HepG2 (cell line): ENCODE measurements around the gene FIGLA.

ENCODE experiments used
- HDAC2 ChIP-seq: sonication (generic); formaldehyde crosslinking; IDR thresholded peaks from 2 replicates; pipeline ENCODE4 v1.4.0; 2020; ENCODE audit warnings: missing genetic modification reagents
- MED1 ChIP-seq: sonication (generic); formaldehyde crosslinking; IDR thresholded peaks from 2 replicates; pipeline ENCODE4 v1.4.0; 2020; ENCODE audit warnings: missing genetic modification reagents
- TP53 ChIP-seq: sonication (generic); formaldehyde crosslinking; conservative IDR thresholded peaks from 2 replicates; pipeline ENCODE4 v1.4.0; 2020; ENCODE audit warnings: missing genetic modification reagents
- ZBTB37 ChIP-seq: sonication (generic); formaldehyde crosslinking; IDR thresholded peaks from 2 replicates; pipeline ENCODE4 v1.4.0; 2020; ENCODE audit warnings: mild to moderate bottlenecking, missing genetic modification reagents
- ZNF674 ChIP-seq: sonication (generic); formaldehyde crosslinking; IDR thresholded peaks from 2 replicates; pipeline ENCODE4 v1.5.0; 2020; ENCODE audit warnings: low read depth, mild to moderate bottlenecking, missing genetic modification reagents
- ZNF687 ChIP-seq: sonication (generic); formaldehyde crosslinking; IDR thresholded peaks from 2 replicates; pipeline ENCODE4 v1.5.1; 2020; ENCODE audit warnings: mild to moderate bottlenecking, missing genetic modification reagents, moderate library complexity

GRCh38 chr2:70756128-70756527, 34.3 kb downstream of the FIGLA start:
- TF ChIP-seq ZNF687 (no peak), TP53 (CRISPR knock-in tag) (no peak), MED1 (CRISPR knock-in tag) (no peak), HDAC2 (no peak), ZNF674 (CRISPR knock-in tag) (no peak), ZBTB37 (CRISPR knock-in tag) (no peak)
